ENCODE measurements around the gene SNX14. TPM values are rescaled to one million over a fixed set of nuclear protein-coding genes. Genes with fewer than 3 reads are reported as not detected.
A peak's percentile ranks its signal among the peaks of the same experiment; 100 is the strongest.

The SNX14 gene
- total and polyA plus RNA-seq, 3 experiments from 2014 or later, result 48.9 to 56.1 (median 52.4) TPM

DNA sequence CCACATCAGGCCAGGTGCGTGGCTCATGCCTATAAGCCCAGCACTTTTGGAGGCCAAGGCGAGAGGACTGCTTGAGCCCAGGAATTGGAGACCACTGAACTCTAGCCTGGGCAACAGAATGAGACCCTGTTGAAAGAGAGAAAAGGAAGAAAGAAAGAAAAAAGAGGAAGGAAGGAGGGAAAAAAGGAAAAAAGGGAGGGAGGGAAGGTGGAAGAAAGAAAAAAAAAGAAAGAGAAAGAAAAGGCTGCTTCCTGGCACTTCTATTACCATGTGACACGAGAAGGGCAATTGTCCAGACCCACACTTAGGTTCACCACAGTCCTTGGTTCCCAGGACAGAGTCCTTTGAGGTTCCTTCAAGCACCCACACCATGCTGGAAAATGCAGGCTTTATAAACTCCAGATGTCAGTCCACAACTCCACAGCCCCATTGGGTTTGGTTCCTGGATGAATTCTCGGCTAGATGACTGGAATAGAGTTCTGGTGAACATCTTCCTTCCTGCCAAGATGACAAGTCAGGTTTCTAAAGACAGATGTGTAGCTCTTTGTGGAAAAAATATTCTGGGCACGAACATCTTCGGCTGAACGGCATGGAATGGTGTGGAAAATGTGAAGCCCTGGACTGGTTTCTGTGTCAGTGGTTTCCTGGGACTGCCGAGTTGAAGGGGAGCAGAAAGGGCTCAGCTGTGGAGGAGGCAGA, 111.3 kb downstream of the SNX14 start:
- H3K9me3 Mint-ChIP-seq, result no peaks in the 10 kb centered on the region
- no peak overlapping the region for H3K27ac ChIP-seq (ENCODE audit: low read depth, low read length)
- peaks cover 2 to 5% of the 10 kb centered on the region in 2 donors for H3K27me3 Mint-ChIP-seq
- no peaks in the 10 kb centered on the region for H3K9me3 ChIP-seq (ENCODE audit: low read length)
- H3K27me3 ChIP-seq (ENCODE audit: insufficient read depth, low read length, poor library complexity, severe bottlenecking), result no peaks in the 10 kb centered on the region
- H3K4me3 ChIP-seq (ENCODE audit: low read length), result no peak overlapping the region
- peaks cover 12 to 22% (median 15%) of the 10 kb centered on the region in 3 donors for H3K4me1 Mint-ChIP-seq
- ChIA-PET POLR2A (interaction anchor here (1.9 kb wide), 1 partner anchor 33 kb away, joined by 5 read pairs; the partner anchor contains the start of gene NT5E), CTCF (interaction anchor here (0.7 to 7.6 kb wide), 33 partner anchors 7 to 196 kb away, joined by 3 to 115 read pairs (median 6); partner anchors contain the start of gene NT5E)
- DNase-seq, result no peak
- peaks cover 0 to 22% (median 7%) of the 10 kb centered on the region in 3 donors for H3K36me3 Mint-ChIP-seq
- H3K4me3 Mint-ChIP-seq, result peak overlapping the region in 1 of 7 donors; percentile 27
- no peak overlapping the region for H3K27ac Mint-ChIP-seq
- no peaks in the 10 kb centered on the region for H3K4me1 ChIP-seq (ENCODE audit: insufficient read depth, low read length)
- no peaks in the 10 kb centered on the region for H3K36me3 ChIP-seq (ENCODE audit: insufficient read depth, low read length)

DNA sequence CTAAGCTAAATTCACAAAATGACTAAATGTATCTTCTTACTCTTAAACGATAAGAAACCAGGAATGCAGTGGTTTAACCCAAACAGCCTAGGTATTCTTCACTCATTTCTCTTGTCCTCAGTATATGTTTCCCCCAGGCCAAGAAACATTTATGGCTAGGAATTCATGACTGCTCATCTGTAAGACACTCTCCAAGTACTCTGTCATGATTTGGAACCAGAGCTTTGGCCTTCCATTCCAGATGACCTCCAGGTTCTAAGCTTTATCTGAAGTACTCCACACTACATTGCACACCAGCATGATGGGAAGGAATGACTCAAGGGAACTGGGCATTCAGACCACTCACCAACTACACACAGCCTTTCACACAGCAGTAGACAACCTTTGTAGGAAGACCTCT, 114.5 kb downstream of the SNX14 start:
- no peaks in the 10 kb centered on the region for H3K27me3 ChIP-seq (ENCODE audit: insufficient read depth, low read length, poor library complexity, severe bottlenecking)
- no peaks in the 10 kb centered on the region for H3K9me3 Mint-ChIP-seq

DNA sequence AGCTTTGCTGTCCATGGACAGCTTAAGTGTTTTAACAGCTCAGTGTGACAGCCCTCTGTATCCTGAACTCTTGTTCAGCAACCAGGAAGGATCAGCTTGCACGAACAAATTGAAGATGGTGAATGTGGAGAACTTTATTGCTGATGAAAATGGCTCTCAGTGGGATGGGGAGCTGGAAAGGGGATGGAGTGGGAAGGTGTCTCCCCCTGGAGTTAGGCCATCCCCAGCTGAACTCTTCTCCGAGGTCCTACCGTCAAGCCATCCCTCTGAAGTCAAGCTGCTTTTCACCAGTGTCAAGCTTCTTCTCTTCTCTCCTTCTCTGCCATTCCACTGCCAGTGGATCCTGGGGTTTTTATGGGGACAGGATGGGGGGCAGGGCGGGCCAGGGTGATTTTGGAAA, 117.1 kb downstream of the SNX14 start:
- Histone ChIP-seq H3K4me3 (ENCODE audit: low read length) (no peak overlapping the region), H3K9me3 (ENCODE audit: low read length) (no peaks in the 10 kb centered on the region), H3K27ac (ENCODE audit: low read depth, low read length) (no peak overlapping the region), H3K27me3 (ENCODE audit: insufficient read depth, low read length, poor library complexity, severe bottlenecking) (no peaks in the 10 kb centered on the region), H3K4me1 (ENCODE audit: insufficient read depth, low read length) (no peaks in the 10 kb centered on the region), H3K36me3 (ENCODE audit: insufficient read depth, low read length) (no peaks in the 10 kb centered on the region)
- Mint-ChIP-seq H3K9me3 (no peaks in the 10 kb centered on the region), H3K4me1 (peaks cover under 1 to 5% (median under 1%) of the 10 kb centered on the region in 3 donors), H3K4me3 (no peak overlapping the region), H3K27me3 (peaks cover 0 to 3% of the 10 kb centered on the region in 2 donors), H3K36me3 (peaks cover 0 to 45% (median 2%) of the 10 kb centered on the region in 3 donors), H3K27ac (no peak overlapping the region)
- DNase-seq, result no peak
- POLR2A ChIA-PET, result no interaction called here
- CTCF ChIA-PET, result interaction anchor here (0.6 kb wide), 1 partner anchor 122 kb away, joined by 3 read pairs; no protein-coding TSS in a partner anchor

More for the DNA sequence above, 114.5 kb downstream of the SNX14 start:
- H3K4me1 ChIP-seq (ENCODE audit: insufficient read depth, low read length), result no peaks in the 10 kb centered on the region
- no peaks in the 10 kb centered on the region for H3K9me3 ChIP-seq (ENCODE audit: low read length)
- no peak overlapping the region for H3K4me3 ChIP-seq (ENCODE audit: low read length)
- Mint-ChIP-seq H3K4me3 (no peak overlapping the region), H3K27me3 (peaks cover 2 to 3% of the 10 kb centered on the region in 2 donors), H3K36me3 (peaks cover 0 to 27% (median 2%) of the 10 kb centered on the region in 3 donors), H3K4me1 (peaks cover 12 to 22% (median 15%) of the 10 kb centered on the region in 3 donors), H3K27ac (no peak overlapping the region)
- no peaks in the 10 kb centered on the region for H3K36me3 ChIP-seq (ENCODE audit: insufficient read depth, low read length)
- CTCF ChIA-PET, result interaction anchor here (7.6 kb wide), 1 partner anchor 25 kb away, joined by 115 read pairs; the partner anchor contains the start of gene NT5E
- no peak for DNase-seq
- no peak overlapping the region for H3K27ac ChIP-seq (ENCODE audit: low read depth, low read length)
- POLR2A ChIA-PET, result no interaction called here

DNA sequence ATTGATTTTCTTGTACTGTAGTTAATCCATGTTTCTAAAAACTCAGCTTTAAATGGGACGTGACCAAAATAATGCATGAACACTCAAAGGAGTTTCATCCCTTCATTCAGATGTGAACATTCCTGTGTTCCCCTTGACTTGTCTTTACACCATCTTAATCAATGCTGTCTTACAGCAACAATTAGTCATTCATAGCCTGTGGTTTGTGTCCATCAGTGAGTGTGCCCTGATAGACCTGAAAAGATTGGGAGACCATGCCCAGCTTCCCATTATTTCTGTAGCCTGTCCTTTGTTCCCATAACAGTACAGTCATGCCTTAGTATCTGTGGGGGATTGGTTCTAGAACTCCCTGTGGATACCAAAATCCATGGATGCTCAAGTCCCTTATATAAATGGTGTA, 119.9 kb downstream of the SNX14 start:
- Histone ChIP-seq H3K4me1 (ENCODE audit: insufficient read depth, low read length) (no peaks in the 10 kb centered on the region), H3K36me3 (ENCODE audit: insufficient read depth, low read length) (no peaks in the 10 kb centered on the region), H3K27me3 (ENCODE audit: insufficient read depth, low read length, poor library complexity, severe bottlenecking) (no peaks in the 10 kb centered on the region), H3K4me3 (ENCODE audit: low read length) (no peak overlapping the region), H3K27ac (ENCODE audit: low read depth, low read length) (no peak overlapping the region), H3K9me3 (ENCODE audit: low read length) (no peaks in the 10 kb centered on the region)
- peaks cover 0 to 12% (median 0%) of the 10 kb centered on the region in 3 donors for H3K4me1 Mint-ChIP-seq
- H3K9me3 Mint-ChIP-seq, result no peaks in the 10 kb centered on the region
- no peaks in the 10 kb centered on the region for H3K27me3 Mint-ChIP-seq
- no peak for DNase-seq
- H3K4me3 Mint-ChIP-seq, result no peak overlapping the region
- ChIA-PET POLR2A (no interaction called here), CTCF (interaction anchor here (2.3 kb wide), 1 partner anchor 9 kb away, joined by 10 read pairs; no protein-coding TSS in a partner anchor)
- no peak overlapping the region for H3K27ac Mint-ChIP-seq
- H3K36me3 Mint-ChIP-seq, result peaks cover 0 to 53% (median 0%) of the 10 kb centered on the region in 3 donors

DNA sequence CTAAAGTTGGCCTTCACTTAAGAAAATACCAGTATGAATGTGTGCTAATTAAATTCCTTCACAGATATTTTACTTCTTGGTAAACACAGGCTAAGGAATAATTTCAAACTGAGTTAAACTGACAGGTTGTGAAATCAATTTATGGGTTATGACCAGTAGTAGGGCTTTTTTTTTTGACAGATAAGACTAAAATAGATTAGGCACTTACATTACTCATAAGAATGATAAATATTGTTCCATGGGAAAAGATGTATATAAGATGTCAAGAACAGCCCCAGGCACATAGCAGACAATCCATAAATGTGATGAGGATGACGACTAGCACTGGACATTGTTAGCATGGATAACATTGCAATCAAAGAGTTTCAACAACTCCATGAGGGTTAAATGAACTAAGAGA, 120.9 kb downstream of the SNX14 start:
- Mint-ChIP-seq H3K36me3 (peaks cover 0 to 58% (median 7%) of the 10 kb centered on the region in 3 donors), H3K9me3 (no peaks in the 10 kb centered on the region), H3K27me3 (no peaks in the 10 kb centered on the region), H3K27ac (no peak overlapping the region), H3K4me3 (no peak overlapping the region), H3K4me1 (peaks cover 0 to 14% (median 0%) of the 10 kb centered on the region in 3 donors)
- Histone ChIP-seq H3K9me3 (ENCODE audit: low read length) (no peaks in the 10 kb centered on the region), H3K27me3 (ENCODE audit: insufficient read depth, low read length, poor library complexity, severe bottlenecking) (no peaks in the 10 kb centered on the region), H3K36me3 (ENCODE audit: insufficient read depth, low read length) (no peaks in the 10 kb centered on the region), H3K4me1 (ENCODE audit: insufficient read depth, low read length) (no peaks in the 10 kb centered on the region), H3K27ac (ENCODE audit: low read depth, low read length) (no peak overlapping the region), H3K4me3 (ENCODE audit: low read length) (no peak overlapping the region)
- ChIA-PET CTCF (interaction anchor here (2.3 kb wide), 1 partner anchor 10 kb away, joined by 10 read pairs; no protein-coding TSS in a partner anchor), POLR2A (no interaction called here)
- DNase-seq, result no peak

DNA sequence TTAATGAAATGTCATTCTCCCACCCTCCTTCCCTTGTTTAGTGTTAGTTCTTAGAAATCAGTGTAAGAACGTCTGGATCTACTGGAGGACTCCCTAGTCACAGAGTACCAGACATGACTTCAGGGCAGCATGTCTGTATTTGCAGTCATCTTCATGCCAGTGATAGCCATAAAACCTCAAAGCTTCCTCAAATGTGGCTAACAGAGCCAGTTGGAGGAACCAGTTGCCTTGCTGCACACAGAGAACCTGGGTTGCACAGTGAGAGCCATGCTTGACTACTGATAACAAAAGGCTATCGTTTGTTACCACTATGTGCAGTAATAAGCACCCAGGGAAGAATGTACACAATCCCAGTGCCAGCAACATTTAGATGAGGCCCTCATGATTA, 123.6 kb downstream of the SNX14 start:
- Mint-ChIP-seq H3K27me3 (no peaks in the 10 kb centered on the region), H3K4me3 (no peak overlapping the region), H3K9me3 (no peaks in the 10 kb centered on the region), H3K36me3 (peaks cover 0 to 47% (median 7%) of the 10 kb centered on the region in 3 donors), H3K27ac (no peak overlapping the region), H3K4me1 (peaks cover 11 to 33% (median 11%) of the 10 kb centered on the region in 3 donors)
- Histone ChIP-seq H3K27ac (ENCODE audit: low read depth, low read length) (no peak overlapping the region), H3K27me3 (ENCODE audit: insufficient read depth, low read length, poor library complexity, severe bottlenecking) (no peaks in the 10 kb centered on the region), H3K4me1 (ENCODE audit: insufficient read depth, low read length) (peaks cover 11% of the 10 kb centered on the region), H3K4me3 (ENCODE audit: low read length) (no peak overlapping the region), H3K9me3 (ENCODE audit: low read length) (no peaks in the 10 kb centered on the region), H3K36me3 (ENCODE audit: insufficient read depth, low read length) (no peaks in the 10 kb centered on the region)
- POLR2A ChIA-PET, result no interaction called here
- DNase-seq, result no peak
- CTCF ChIA-PET, result interaction anchor here (4.4 kb wide), 1 partner anchor 13 kb away, joined by 18 read pairs; no protein-coding TSS in a partner anchor

DNA sequence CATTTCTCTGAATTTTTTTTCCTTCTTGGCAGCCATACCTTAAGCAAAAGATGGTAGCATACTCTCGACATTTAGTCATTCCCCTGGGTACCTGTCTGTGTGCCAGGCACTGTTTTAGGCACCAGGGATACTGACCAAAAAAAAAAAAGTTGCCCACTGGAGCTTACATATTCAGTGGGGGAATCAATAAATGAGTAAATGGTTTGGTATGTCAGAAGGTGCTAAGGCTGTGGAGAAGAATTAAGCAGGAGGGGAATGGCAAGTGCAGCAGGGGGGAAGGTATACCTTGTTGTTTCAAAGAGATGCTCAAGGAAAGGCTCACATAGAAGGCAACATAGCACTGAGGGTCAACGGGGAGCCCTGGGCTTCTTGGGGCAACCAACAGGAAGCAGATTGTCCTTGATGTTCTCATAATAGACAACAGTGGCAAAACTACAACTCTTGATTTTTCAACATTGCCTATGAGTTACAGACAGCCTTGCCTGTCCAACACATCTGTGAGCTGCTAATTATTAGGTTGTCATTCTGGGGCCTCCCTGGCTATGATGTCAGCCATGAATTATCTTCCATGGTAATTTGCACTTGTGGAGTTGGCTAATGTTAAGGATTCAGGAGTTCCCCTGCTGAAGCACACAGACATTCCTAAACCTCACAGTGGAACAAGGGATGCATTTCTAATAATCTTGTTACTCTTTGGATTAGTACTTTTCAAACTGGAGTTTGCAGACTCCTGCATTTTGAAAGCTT, 124.2 kb downstream of the SNX14 start:
- POLR2A ChIA-PET, result no interaction called here

More for the DNA sequence above, 124.2 kb downstream of the SNX14 start:
- no peaks in the 10 kb centered on the region for H3K9me3 Mint-ChIP-seq
- H3K9me3 ChIP-seq (ENCODE audit: low read length), result no peaks in the 10 kb centered on the region
- no peak overlapping the region for H3K4me3 ChIP-seq (ENCODE audit: low read length)
- DNase-seq, result no peak
- no peak overlapping the region for H3K4me3 Mint-ChIP-seq
- no peak overlapping the region for H3K27ac ChIP-seq (ENCODE audit: low read depth, low read length)
- CTCF ChIA-PET, result interaction anchor here (1.1 to 4.4 kb wide), 2 partner anchors 12 to 14 kb away, joined by 4 to 18 read pairs; no protein-coding TSS in a partner anchor
- no peak overlapping the region for H3K27ac Mint-ChIP-seq
- no peaks in the 10 kb centered on the region for H3K36me3 ChIP-seq (ENCODE audit: insufficient read depth, low read length)
- no peaks in the 10 kb centered on the region for H3K27me3 ChIP-seq (ENCODE audit: insufficient read depth, low read length, poor library complexity, severe bottlenecking)
- H3K4me1 Mint-ChIP-seq, result peaks cover 16 to 38% (median 17%) of the 10 kb centered on the region in 3 donors
- peaks cover 16% of the 10 kb centered on the region for H3K4me1 ChIP-seq (ENCODE audit: insufficient read depth, low read length)
- no peaks in the 10 kb centered on the region for H3K27me3 Mint-ChIP-seq
- H3K36me3 Mint-ChIP-seq, result peaks cover 0 to 46% (median 7%) of the 10 kb centered on the region in 3 donors
